Adrenal gland (tissue), 12 donors: ENCODE results near the gene VAC14. TPM values are rescaled to one million over a fixed set of nuclear protein-coding genes. Genes with fewer than 3 reads are reported as not detected.

ENCODE experiments used
- DNase-seq, 7 donors: peaks; one replicate each; pipeline ENCODE4 v3.0.0-alpha.2; 2019 to 2020
- H3K27ac ChIP-seq, 5 donors: fragments of 200-600 bp; sonication (generic) in 4 of 5; 1 replicate in 3 of 5; 2 replicates in 2 of 5; pipeline versions ENCODE4 v1.5.1 to v1.8.0; 2016 to 2020; ENCODE audit warnings: mild to moderate bottlenecking in 1 of 5
- H3K27me3 ChIP-seq: fragments of 200-600 bp; 2 replicates; pipeline ENCODE4 v1.8.0; 2021
- H3K36me3 ChIP-seq, 2 donors: fragments of 200-600 bp; replicated peaks in 1 of 2; 1 replicate in 1 of 2; 2 replicates in 1 of 2; pipeline versions ENCODE4 v1.5.1 to v1.8.0; 2018 to 2022
- H3K4me1 ChIP-seq, 2 donors: fragments of 200-600 bp; replicated peaks in 1 of 2; 1 replicate in 1 of 2; 2 replicates in 1 of 2; pipeline versions ENCODE4 v1.5.1 to v1.8.0; 2018 to 2021
- H3K4me3 ChIP-seq, 4 donors: fragments of 200-600 bp; sonication (generic) in 3 of 4; one replicate each; pipeline ENCODE4 v1.5.1; 2016 to 2018
- H3K9me3 ChIP-seq, 3 donors: fragments of 200-600 bp; sonication (generic) in 1 of 3; replicated peaks in 1 of 3; 1 replicate in 2 of 3; 2 replicates in 1 of 3; pipeline versions ENCODE4 v1.5.1 to v1.8.0; 2016 to 2021
- CTCF ChIP-seq, 6 experiments: fragments of 450-650 bp in 4 of 6; fragments of 200-600 bp in 2 of 6; sonication (generic) in 1 of 6; IDR thresholded peaks; 1 replicate in 5 of 6; 2 replicates in 1 of 6; pipeline versions ENCODE4 v1.5.1 to v1.8.0; 2016 to 2021; ENCODE audit warnings: antibody characterized with exemption in 6 of 6, mild to moderate bottlenecking in 2 of 6, moderate library complexity in 1 of 6
- POLR2A ChIP-seq, 2 donors: fragments of 450-650 bp; IDR thresholded peaks; one replicate each; pipeline ENCODE4 v1.6.1; 2017; ENCODE audit warnings: antibody characterized with exemption in 2 of 2, mild to moderate bottlenecking in 2 of 2, moderate library complexity in 1 of 2
- WGBS, 4 donors: extraction: QIAGEN DNeasy Blood & Tissue Kit in 2 of 4; methylation state at CpG; one replicate each; pipeline versions ENCODE4 v1.1.5 to v1.1.7; 2013 to 2017; 5-methylcytosine and 5-hydroxymethylcytosine counted together
- intact Hi-C, 2 donors: fragments of 100-400 bp; cut with DNase I; formaldehyde crosslinking; loops; one replicate each; pipeline versions ENCODE4 v1.14.1 to v1.15.0; 2022 to 2023
- polyA plus RNA-seq, 3 donors: library from polyadenylated mRNA; stranded (reverse); fragments of 200-250 nt in 2 of 3; fragments of 350-450 nt in 1 of 3; fragmentation: Illumina TruSeq in 1 of 3; extraction: RNeasy Lipid Tissue Mini Kit (QIAGEN cat#74804) in 1 of 3; gene quantifications; one replicate each; pipeline ENCODE4 v1.2.3, GENCODE V29; 2013 to 2014
- total RNA-seq, 9 donors: library from RNA; depleted of rRNA in 4 of 9; stranded (reverse); fragments of >200 nt in 4 of 9; fragments of 120-200 nt in 1 of 9; fragmentation: NEBNext Ultra II Directional in 1 of 9; extraction: Animal tissue kit (Norgen Biotek cat#: 25700) in 1 of 9; gene quantifications; one replicate each; pipeline versions ENCODE4 v1.1.0 to v1.2.4, GENCODE V29; 2013 to 2023
- donor health status: healthy with polysubstance abuse.
- donor health status: Bipolar disorder and iron deficiency.
- donor health status: DM: yes; HTN: yes; CAD: no.
- donor health status: DM: no; HTN: no; CAD: no.
- donor health status: DM: no; HTN: no; CAD: no.
- donor health status: DM: yes; HTN: yes; CAD: no.

Gene VAC14
- total and polyA plus RNA-seq, 12 donors = 24.6 to 74.8 (median 50.1) TPM

DNA sequence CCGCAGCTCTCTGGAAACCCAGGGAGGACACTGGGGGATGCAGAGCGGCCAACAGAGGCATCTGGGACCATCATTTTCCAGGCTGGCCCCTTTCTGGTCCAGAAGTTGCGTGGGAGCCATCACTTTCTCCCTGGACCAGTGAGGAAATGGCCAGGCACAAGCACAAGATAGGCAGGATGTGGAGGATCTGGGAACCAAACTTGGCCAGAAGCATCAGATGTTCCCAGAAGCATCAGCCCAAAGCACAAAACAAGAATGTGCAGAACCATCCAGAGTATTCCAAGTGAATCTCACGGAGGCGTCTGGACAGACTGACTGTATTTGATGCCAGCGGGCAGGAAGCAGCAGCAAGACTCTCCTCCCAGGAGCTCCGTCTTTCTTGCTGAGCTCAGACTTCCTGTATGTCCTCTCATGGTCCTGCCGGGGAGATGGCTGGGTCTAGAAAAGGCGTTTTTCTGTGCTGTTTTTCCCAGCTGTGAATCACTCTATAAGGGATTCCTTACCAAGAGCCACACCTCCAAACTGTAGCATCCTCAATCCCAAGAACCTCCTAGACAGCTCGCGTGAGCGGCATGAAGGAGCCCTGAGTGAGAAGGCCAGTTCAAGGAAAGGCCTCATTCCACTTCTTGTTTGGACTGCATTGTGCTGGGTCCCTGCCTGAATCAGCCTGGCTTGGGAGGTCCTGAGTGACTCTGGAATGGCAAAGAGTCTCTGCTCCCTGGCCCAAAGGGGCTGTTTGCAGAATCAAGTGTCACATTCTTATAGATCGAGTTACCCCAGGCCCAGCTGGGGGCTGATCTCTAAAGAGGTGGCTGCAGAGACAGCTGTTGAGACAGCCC is 65.6 kb downstream of the VAC14 start:
- H3K36me3 ChIP-seq = peaks cover 0 to 7% of the 10 kb centered on the region in 2 donors
- 72 to 87% (median 78%) methylated on average over 7 to 13 of the region's 13 CpGs for WGBS, 4 donors
- no peaks in the 10 kb centered on the region for H3K9me3 ChIP-seq
- H3K27me3 ChIP-seq = no peaks in the 10 kb centered on the region
- no peak overlapping the region for H3K4me3 ChIP-seq
- intact Hi-C loops = loop anchor here in 1 of 2 donors (5.0 kb wide), 1 partner anchor 38 kb away; no protein-coding TSS in a partner anchor
- peaks cover 16 to 23% of the 10 kb centered on the region in 2 donors for H3K4me1 ChIP-seq
- TF ChIP-seq CTCF (IDR thresholded peaks at IDR 0.05) = no peak
- TF ChIP-seq POLR2A (IDR thresholded peaks at IDR 0.05) = no peak
- no peak for DNase-seq
- peak overlapping the region in 3 of 5 donors; percentile 40 to 91 (median 75) for H3K27ac ChIP-seq

DNA sequence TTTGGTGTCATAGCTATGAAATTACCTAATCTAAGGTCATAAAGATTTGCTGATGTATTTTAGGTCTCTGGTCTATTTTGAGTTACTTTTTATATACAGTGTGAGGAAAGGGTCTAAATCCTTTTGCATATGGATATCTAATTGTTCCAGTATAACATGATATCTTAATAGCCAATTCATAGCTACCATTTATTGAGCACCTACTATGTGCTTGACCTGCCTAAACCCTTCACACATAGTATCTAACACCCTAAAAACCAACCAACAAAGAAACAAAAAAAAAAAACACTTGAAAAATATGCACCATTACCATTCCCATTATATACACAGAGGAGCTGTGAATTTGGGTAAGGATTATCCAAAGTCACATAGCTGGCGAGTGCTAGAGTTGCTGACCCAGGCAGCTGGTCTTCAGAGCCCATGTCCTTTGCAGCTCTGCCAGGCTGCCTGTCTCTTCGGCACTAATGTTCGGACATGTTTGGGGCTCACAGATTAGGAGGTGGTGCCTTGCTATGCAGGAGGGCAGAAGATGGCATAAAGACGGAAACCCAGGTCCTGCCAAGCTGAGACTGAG is 66.3 kb downstream of the VAC14 start:
- H3K27me3 ChIP-seq = no peaks in the 10 kb centered on the region
- DNase-seq = no peak
- peaks cover 0 to 7% of the 10 kb centered on the region in 2 donors for H3K36me3 ChIP-seq
- peak overlapping the region in 2 of 5 donors; percentile 75 to 91 for H3K27ac ChIP-seq
- no peak for TF ChIP-seq POLR2A (IDR thresholded peaks at IDR 0.05)
- H3K4me1 ChIP-seq = peaks cover 16 to 23% of the 10 kb centered on the region in 2 donors
- H3K4me3 ChIP-seq = no peak overlapping the region
- intact Hi-C loops = loop anchor here in 1 of 2 donors (5.0 kb wide), 1 partner anchor 37 kb away; no protein-coding TSS in a partner anchor
- WGBS, 4 donors = 90 to 100% (median 92%) methylated on average over 2 to 4 of the region's 4 CpGs
- H3K9me3 ChIP-seq = no peaks in the 10 kb centered on the region

GRCh38 chr16:70730944-70731343 is 70.0 kb downstream of the VAC14 start:
- Histone ChIP-seq H3K4me3 (no peak overlapping the region), H3K36me3 (peaks cover 0 to 7% of the 10 kb centered on the region in 2 donors), H3K27me3 (no peaks in the 10 kb centered on the region), H3K9me3 (no peaks in the 10 kb centered on the region), H3K27ac (no peak overlapping the region), H3K4me1 (peaks cover 10 to 11% of the 10 kb centered on the region in 2 donors)
- 86 to 94% (median 93%) methylated on average over 2 to 3 of the region's 3 CpGs for WGBS, 4 donors
- intact Hi-C loops = no loop called here
- TF ChIP-seq POLR2A (IDR thresholded peaks at IDR 0.05) (no peak), CTCF (IDR thresholded peaks at IDR 0.05) (no peak)
- DNase-seq = no peak

GRCh38 chr16:70730031-70730430 is 70.9 kb downstream of the VAC14 start:
- Histone ChIP-seq H3K36me3 (peaks cover 0 to 7% of the 10 kb centered on the region in 2 donors), H3K9me3 (no peaks in the 10 kb centered on the region), H3K4me3 (no peak overlapping the region), H3K27ac (no peak overlapping the region), H3K27me3 (no peaks in the 10 kb centered on the region), H3K4me1 (peaks cover 19 to 20% of the 10 kb centered on the region in 2 donors)
- DNase-seq = no peak
- 87 to 97% (median 93%) methylated on average over 7 of the region's 7 CpGs for WGBS, 4 donors
- TF ChIP-seq CTCF (IDR thresholded peaks at IDR 0.05) = no peak
- no peak for TF ChIP-seq POLR2A (IDR thresholded peaks at IDR 0.05)
- intact Hi-C loops = no loop called here
